ENCODE results near the gene CLDN11.

The CLDN11 gene

GRCh38 chr3:170428095-170428494 lies 9.4 kb downstream of the CLDN11 start:
- H3K4me3 ChIP-seq (ENCODE audit: insufficient read length, low read depth) = no peak overlapping the region
- no peaks in the 10 kb centered on the region for H3K4me1 ChIP-seq (ENCODE audit: insufficient read depth, insufficient read length)
- H3K36me3 ChIP-seq (ENCODE audit: insufficient read depth, insufficient read length, low read length) = no peaks in the 10 kb centered on the region
- no peak overlapping the region for H3K9ac ChIP-seq (ENCODE audit: insufficient read length, low read depth)
- no peaks in the 10 kb centered on the region for H3K9me3 ChIP-seq (ENCODE audit: insufficient read depth, low read length)
- no peak for DNase-seq (ENCODE audit: low read depth, low spot score)
- TF ChIP-seq ZNF274 (IDR thresholded peaks at IDR 0.05; ENCODE audit: low read depth, low read length) (no peak), SUZ12 (IDR thresholded peaks at IDR 0.05; ENCODE audit: extremely low read depth, insufficient read depth, insufficient read length) (no peak), YY1 (IDR thresholded peaks at IDR 0.05; ENCODE audit: insufficient read depth, insufficient read length) (no peak)
- H3K27me3 ChIP-seq (ENCODE audit: insufficient read depth, insufficient read length) = no peaks in the 10 kb centered on the region

GRCh38 chr3:170429050-170429449 lies 10.4 kb downstream of the CLDN11 start:
- Histone ChIP-seq H3K36me3 (ENCODE audit: insufficient read depth, insufficient read length, low read length) (no peaks in the 10 kb centered on the region), H3K27me3 (ENCODE audit: insufficient read depth, insufficient read length) (no peaks in the 10 kb centered on the region), H3K4me1 (ENCODE audit: insufficient read depth, insufficient read length) (no peaks in the 10 kb centered on the region), H3K9me3 (ENCODE audit: insufficient read depth, low read length) (no peaks in the 10 kb centered on the region), H3K9ac (ENCODE audit: insufficient read length, low read depth) (no peak overlapping the region), H3K4me3 (ENCODE audit: insufficient read length, low read depth) (no peak overlapping the region)
- TF ChIP-seq YY1 (IDR thresholded peaks at IDR 0.05; ENCODE audit: insufficient read depth, insufficient read length) (no peak), ZNF274 (IDR thresholded peaks at IDR 0.05; ENCODE audit: low read depth, low read length) (no peak), SUZ12 (IDR thresholded peaks at IDR 0.05; ENCODE audit: extremely low read depth, insufficient read depth, insufficient read length) (no peak)
- no peak for DNase-seq (ENCODE audit: low read depth, low spot score)

- H3K36me3 ChIP-seq (ENCODE audit: insufficient read depth, insufficient read length, low read length) = no peaks in the 10 kb centered on the region
- H3K27me3 ChIP-seq (ENCODE audit: insufficient read depth, insufficient read length) = no peaks in the 10 kb centered on the region
- no peaks in the 10 kb centered on the region for H3K9me3 ChIP-seq (ENCODE audit: insufficient read depth, low read length)
- DNase-seq (ENCODE audit: low read depth, low spot score) = no peak
- no peak overlapping the region for H3K4me3 ChIP-seq (ENCODE audit: insufficient read length, low read depth)
- TF ChIP-seq SUZ12 (IDR thresholded peaks at IDR 0.05; ENCODE audit: extremely low read depth, insufficient read depth, insufficient read length) (no peak), YY1 (IDR thresholded peaks at IDR 0.05; ENCODE audit: insufficient read depth, insufficient read length) (no peak), ZNF274 (IDR thresholded peaks at IDR 0.05; ENCODE audit: low read depth, low read length) (no peak)
- H3K9ac ChIP-seq (ENCODE audit: insufficient read length, low read depth) = no peak overlapping the region
- H3K4me1 ChIP-seq (ENCODE audit: insufficient read depth, insufficient read length) = no peaks in the 10 kb centered on the region
These were observed 12.4 kb downstream of the CLDN11 start for GRCh38 chr3:170431054-170431453.

DNA sequence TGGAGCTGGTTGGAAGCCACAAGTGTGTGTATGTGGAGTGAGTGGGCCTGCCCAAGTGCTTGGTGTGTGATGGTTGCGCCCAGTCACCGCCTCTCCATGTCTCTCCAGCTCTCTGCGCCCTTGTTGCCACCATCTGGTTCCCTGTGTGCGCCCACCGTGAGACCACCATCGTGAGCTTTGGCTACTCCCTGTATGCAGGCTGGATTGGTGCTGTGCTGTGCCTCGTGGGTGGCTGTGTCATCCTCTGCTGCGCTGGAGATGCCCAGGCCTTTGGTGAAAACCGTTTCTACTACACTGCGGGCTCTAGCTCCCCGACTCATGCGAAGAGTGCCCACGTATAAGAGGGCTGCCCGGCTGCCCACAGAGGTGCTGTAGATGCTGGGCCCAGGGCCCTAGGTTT lies 13.7 kb downstream of the CLDN11 start:
- DNase-seq (ENCODE audit: low read depth, low spot score) = no peak
- H3K27me3 ChIP-seq (ENCODE audit: insufficient read depth, insufficient read length) = no peaks in the 10 kb centered on the region
- no peaks in the 10 kb centered on the region for H3K36me3 ChIP-seq (ENCODE audit: insufficient read depth, insufficient read length, low read length)
- H3K4me3 ChIP-seq (ENCODE audit: insufficient read length, low read depth) = no peak overlapping the region
- H3K4me1 ChIP-seq (ENCODE audit: insufficient read depth, insufficient read length) = no peaks in the 10 kb centered on the region
- TF ChIP-seq SUZ12 (IDR thresholded peaks at IDR 0.05; ENCODE audit: extremely low read depth, insufficient read depth, insufficient read length) = no peak
- no peak overlapping the region for H3K9ac ChIP-seq (ENCODE audit: insufficient read length, low read depth)
- H3K9me3 ChIP-seq (ENCODE audit: insufficient read depth, low read length) = no peaks in the 10 kb centered on the region

DNA sequence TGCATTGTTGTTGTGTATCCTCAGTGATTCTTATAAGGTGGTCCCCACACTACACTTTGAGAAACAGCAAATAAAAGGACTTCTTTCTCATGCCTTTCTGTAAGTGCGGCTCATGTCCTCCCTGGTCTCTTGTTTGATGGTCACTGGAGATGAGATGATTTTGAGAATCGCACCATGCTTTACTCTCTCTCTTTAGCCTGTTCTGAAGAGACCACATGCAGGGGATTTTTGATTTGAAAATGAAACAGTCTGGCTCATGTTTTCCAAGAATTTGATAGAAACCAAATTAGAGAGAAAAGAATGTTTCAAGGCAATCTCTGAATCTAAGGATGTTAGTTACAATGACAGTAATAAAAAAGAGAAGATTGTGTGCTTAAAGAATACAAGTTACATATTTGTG lies 18.0 kb downstream of the CLDN11 start:
- no peak overlapping the region for H3K9ac ChIP-seq (ENCODE audit: insufficient read length, low read depth)
- no peak overlapping the region for H3K4me3 ChIP-seq (ENCODE audit: insufficient read length, low read depth)
- H3K9me3 ChIP-seq (ENCODE audit: insufficient read depth, low read length) = no peaks in the 10 kb centered on the region
- H3K4me1 ChIP-seq (ENCODE audit: insufficient read depth, insufficient read length) = no peaks in the 10 kb centered on the region
- DNase-seq (ENCODE audit: low read depth, low spot score) = no peak
- H3K36me3 ChIP-seq (ENCODE audit: insufficient read depth, insufficient read length, low read length) = no peaks in the 10 kb centered on the region
- no peaks in the 10 kb centered on the region for H3K27me3 ChIP-seq (ENCODE audit: insufficient read depth, insufficient read length)
- TF ChIP-seq YY1 (IDR thresholded peaks at IDR 0.05; ENCODE audit: insufficient read depth, insufficient read length) = no peak
- no peak for TF ChIP-seq SUZ12 (IDR thresholded peaks at IDR 0.05; ENCODE audit: extremely low read depth, insufficient read depth, insufficient read length)
- no peak for TF ChIP-seq ZNF274 (IDR thresholded peaks at IDR 0.05; ENCODE audit: low read depth, low read length)

DNA sequence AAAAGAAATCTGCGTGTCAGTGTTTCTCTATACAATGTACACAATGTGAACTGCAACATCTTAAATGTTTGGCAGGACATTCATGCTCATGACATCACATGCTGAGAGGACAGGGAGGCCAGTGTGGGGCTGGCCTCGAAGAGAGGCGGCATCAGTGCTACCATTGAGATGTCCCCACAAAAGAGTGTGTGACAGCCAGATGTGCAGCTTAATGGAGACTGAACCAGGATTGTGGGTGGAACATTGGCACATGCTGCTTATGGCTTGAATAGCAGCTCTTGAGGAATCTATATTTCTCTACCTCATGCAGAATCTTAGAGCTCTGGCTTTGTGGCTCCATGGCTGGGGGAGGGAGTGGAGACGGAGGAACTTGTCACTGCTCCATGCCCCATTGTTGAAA lies 18.5 kb downstream of the CLDN11 start:
- Histone ChIP-seq H3K4me3 (ENCODE audit: insufficient read length, low read depth) (no peak overlapping the region), H3K9me3 (ENCODE audit: insufficient read depth, low read length) (no peaks in the 10 kb centered on the region)

GRCh38 chr3:170437696-170438407 lies 19.2 kb downstream of the CLDN11 start:
- no peak for TF ChIP-seq SUZ12 (IDR thresholded peaks at IDR 0.05; ENCODE audit: extremely low read depth, insufficient read depth, insufficient read length)
- no peak for TF ChIP-seq ZNF274 (IDR thresholded peaks at IDR 0.05; ENCODE audit: low read depth, low read length)
- no peak for TF ChIP-seq YY1 (IDR thresholded peaks at IDR 0.05; ENCODE audit: insufficient read depth, insufficient read length)
- no peak overlapping the region for H3K4me3 ChIP-seq (ENCODE audit: insufficient read length, low read depth)

More for the DNA sequence above, 18.5 kb downstream of the CLDN11 start:
- Histone ChIP-seq H3K9ac (ENCODE audit: insufficient read length, low read depth) (no peak overlapping the region), H3K4me1 (ENCODE audit: insufficient read depth, insufficient read length) (no peaks in the 10 kb centered on the region), H3K27me3 (ENCODE audit: insufficient read depth, insufficient read length) (no peaks in the 10 kb centered on the region), H3K36me3 (ENCODE audit: insufficient read depth, insufficient read length, low read length) (no peaks in the 10 kb centered on the region)
- TF ChIP-seq ZNF274 (IDR thresholded peaks at IDR 0.05; ENCODE audit: low read depth, low read length) (no peak), YY1 (IDR thresholded peaks at IDR 0.05; ENCODE audit: insufficient read depth, insufficient read length) (no peak), SUZ12 (IDR thresholded peaks at IDR 0.05; ENCODE audit: extremely low read depth, insufficient read depth, insufficient read length) (no peak)
- no peak for DNase-seq (ENCODE audit: low read depth, low spot score)

More at GRCh38 chr3:170437696-170438407, 19.2 kb downstream of the CLDN11 start:
- H3K9me3 ChIP-seq (ENCODE audit: insufficient read depth, low read length) = no peaks in the 10 kb centered on the region
- no peak for DNase-seq (ENCODE audit: low read depth, low spot score)
- no peak overlapping the region for H3K9ac ChIP-seq (ENCODE audit: insufficient read length, low read depth)
- no peaks in the 10 kb centered on the region for H3K27me3 ChIP-seq (ENCODE audit: insufficient read depth, insufficient read length)
- no peaks in the 10 kb centered on the region for H3K36me3 ChIP-seq (ENCODE audit: insufficient read depth, insufficient read length, low read length)
- no peaks in the 10 kb centered on the region for H3K4me1 ChIP-seq (ENCODE audit: insufficient read depth, insufficient read length)
